ENCODE measurements around the gene KLHL13. TPM values are rescaled to one million over a fixed set of nuclear protein-coding genes. Genes with fewer than 3 reads are reported as not detected.

Gene KLHL13
- total and polyA plus RNA-seq, 2 donors: 2.9 to 4.9 TPM

DNA sequence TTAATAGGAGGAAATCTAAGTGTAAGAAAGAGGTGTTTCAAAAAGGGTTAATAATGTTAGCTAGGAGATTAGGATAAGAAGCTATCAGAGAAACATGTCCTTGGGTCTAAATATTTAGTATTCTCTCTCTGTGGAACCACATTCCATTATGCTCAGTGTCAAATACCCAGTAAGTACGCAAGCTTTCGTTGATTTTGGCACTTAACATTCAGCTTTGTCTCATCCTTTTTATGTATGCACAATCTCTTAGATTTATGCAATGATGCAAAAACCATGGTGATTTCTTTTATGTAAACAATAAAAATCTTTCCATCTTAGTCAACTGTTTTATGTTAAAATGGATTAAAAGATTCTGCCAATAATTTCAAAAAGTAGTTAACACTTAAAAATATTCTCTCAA is 129.2 kb downstream of the KLHL13 start:
- 100% methylated on average over 2 of the region's 2 CpGs for WGBS
- DNase-seq (ENCODE audit: low read depth in 6 of 9, low spot score in 9 of 9): no peak

DNA sequence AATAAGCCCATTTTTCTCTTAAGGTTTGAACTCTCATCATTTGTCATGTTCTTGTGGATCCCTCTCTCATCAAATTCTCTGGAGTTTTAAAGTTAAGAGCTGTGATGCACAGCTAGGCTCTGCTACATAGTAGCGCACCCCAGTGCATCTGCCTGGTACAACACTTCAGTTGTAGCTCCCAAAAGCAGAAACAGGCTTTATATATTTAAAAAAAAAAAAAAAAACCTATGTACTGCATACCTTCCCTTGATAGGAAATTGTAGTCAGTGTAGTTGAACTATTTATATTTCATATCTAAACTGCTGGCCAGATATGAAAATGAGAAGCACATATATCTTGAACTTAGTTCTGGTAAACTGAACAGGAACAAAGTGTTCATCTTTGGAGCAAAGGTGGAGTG is 131.4 kb downstream of the KLHL13 start:
- Histone ChIP-seq H3K4me3 (ENCODE audit: low read length in 2 of 2) (no peak overlapping the region), H3K27me3 (ENCODE audit: control insufficient read depth in 2 of 2, insufficient read depth in 1 of 2, low read length in 1 of 2) (no peaks in the 10 kb centered on the region), H3K4me1 (ENCODE audit: control insufficient read depth in 2 of 2, insufficient read depth in 2 of 2, low read length in 2 of 2) (no peaks in the 10 kb centered on the region), H3K27ac (ENCODE audit: low read depth in 1 of 2, low read length in 1 of 2) (no peak overlapping the region), H3K9me3 (ENCODE audit: control insufficient read depth in 2 of 2, insufficient read depth in 1 of 2, low read length in 1 of 2) (no peaks in the 10 kb centered on the region), H3K36me3 (ENCODE audit: control insufficient read depth in 2 of 2, insufficient read depth in 2 of 2, low read length in 1 of 2) (no peaks in the 10 kb centered on the region)
- DNase-seq (ENCODE audit: low read depth in 6 of 9, low spot score in 9 of 9): no peak
- WGBS: 95% methylated on average over 1 of the region's 1 CpG

More for the DNA sequence above, 129.2 kb downstream of the KLHL13 start:
- H3K9me3 ChIP-seq (ENCODE audit: control insufficient read depth in 2 of 2, insufficient read depth in 1 of 2, low read length in 1 of 2): no peaks in the 10 kb centered on the region
- H3K27me3 ChIP-seq (ENCODE audit: control insufficient read depth in 2 of 2, insufficient read depth in 1 of 2, low read length in 1 of 2): no peaks in the 10 kb centered on the region
- no peak overlapping the region for H3K4me3 ChIP-seq (ENCODE audit: low read length in 2 of 2)
- no peaks in the 10 kb centered on the region for H3K4me1 ChIP-seq (ENCODE audit: control insufficient read depth in 2 of 2, insufficient read depth in 2 of 2, low read length in 2 of 2)
- H3K27ac ChIP-seq (ENCODE audit: low read depth in 1 of 2, low read length in 1 of 2): no peak overlapping the region
- no peaks in the 10 kb centered on the region for H3K36me3 ChIP-seq (ENCODE audit: control insufficient read depth in 2 of 2, insufficient read depth in 2 of 2, low read length in 1 of 2)

DNA sequence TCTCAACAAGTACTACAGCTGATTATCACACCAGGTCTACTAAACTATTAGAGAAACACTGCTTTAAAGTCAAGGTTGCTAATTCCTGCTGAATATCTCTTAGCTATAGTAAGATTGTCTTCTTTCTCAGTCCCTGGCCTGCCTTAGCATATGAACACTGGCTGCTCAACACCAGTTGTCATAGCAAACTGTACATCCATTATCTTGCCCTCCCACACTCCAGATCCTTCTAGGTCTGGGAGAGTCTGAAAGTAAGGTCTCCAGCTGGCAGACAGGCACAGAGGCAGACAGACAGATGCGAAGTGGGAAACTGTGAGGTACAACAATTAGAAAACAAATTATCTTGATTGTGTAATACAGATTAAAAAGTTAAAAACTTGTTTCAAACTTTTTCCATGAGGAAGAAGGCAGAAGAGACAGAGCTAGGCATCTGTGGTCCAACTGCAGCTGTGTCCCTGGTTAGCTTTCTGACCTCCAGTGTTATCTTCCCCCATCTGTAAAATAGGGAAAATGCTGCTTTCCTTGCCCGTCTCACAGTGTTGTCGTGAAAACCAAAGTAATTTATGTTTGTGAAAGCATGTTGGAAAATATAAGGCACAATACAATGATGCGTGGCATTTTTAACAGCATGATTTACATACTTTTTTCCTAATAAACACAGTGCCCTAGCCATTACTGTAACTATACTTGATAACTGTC is 133.8 kb downstream of the KLHL13 start:
- no peak overlapping the region for H3K4me3 ChIP-seq (ENCODE audit: low read length in 2 of 2)
- DNase-seq (ENCODE audit: low read depth in 6 of 9, low spot score in 9 of 9): no peak
- no peaks in the 10 kb centered on the region for H3K27me3 ChIP-seq (ENCODE audit: control insufficient read depth in 2 of 2, insufficient read depth in 1 of 2, low read length in 1 of 2)
- H3K9me3 ChIP-seq (ENCODE audit: control insufficient read depth in 2 of 2, insufficient read depth in 1 of 2, low read length in 1 of 2): no peaks in the 10 kb centered on the region
- H3K4me1 ChIP-seq (ENCODE audit: control insufficient read depth in 2 of 2, insufficient read depth in 2 of 2, low read length in 2 of 2): no peaks in the 10 kb centered on the region
- H3K36me3 ChIP-seq (ENCODE audit: control insufficient read depth in 2 of 2, insufficient read depth in 2 of 2, low read length in 1 of 2): no peaks in the 10 kb centered on the region
- 98% methylated on average over 4 of the region's 4 CpGs for WGBS
- no peak overlapping the region for H3K27ac ChIP-seq (ENCODE audit: low read depth in 1 of 2, low read length in 1 of 2)

DNA sequence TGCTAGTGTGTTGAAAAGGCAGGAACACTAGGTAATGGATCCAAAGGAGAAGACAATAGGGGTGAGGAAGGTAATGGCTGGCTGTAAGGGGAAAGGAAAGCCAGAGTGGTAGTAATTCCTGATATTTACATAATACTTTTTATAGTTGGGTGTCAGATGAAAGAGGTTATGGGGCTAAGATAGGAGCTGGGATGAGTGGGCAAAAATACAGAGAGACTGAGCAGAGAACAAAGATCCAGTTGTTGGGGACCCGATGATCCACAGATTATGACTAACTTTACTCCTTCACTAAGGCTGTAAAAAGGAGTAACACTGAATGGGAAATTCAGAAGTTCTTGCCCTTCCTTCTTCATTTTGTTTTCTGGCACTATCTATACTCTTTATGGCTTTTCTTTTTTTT is 138.2 kb downstream of the KLHL13 start:
- Histone ChIP-seq H3K4me1 (ENCODE audit: control insufficient read depth in 2 of 2, insufficient read depth in 2 of 2, low read length in 2 of 2) (no peaks in the 10 kb centered on the region), H3K27ac (ENCODE audit: low read depth in 1 of 2, low read length in 1 of 2) (no peak overlapping the region), H3K9me3 (ENCODE audit: control insufficient read depth in 2 of 2, insufficient read depth in 1 of 2, low read length in 1 of 2) (no peaks in the 10 kb centered on the region), H3K4me3 (ENCODE audit: low read length in 2 of 2) (no peak overlapping the region), H3K27me3 (ENCODE audit: control insufficient read depth in 2 of 2, insufficient read depth in 1 of 2, low read length in 1 of 2) (no peaks in the 10 kb centered on the region), H3K36me3 (ENCODE audit: control insufficient read depth in 2 of 2, insufficient read depth in 2 of 2, low read length in 1 of 2) (no peaks in the 10 kb centered on the region)
- DNase-seq (ENCODE audit: low read depth in 6 of 9, low spot score in 9 of 9): no peak
- 100% methylated on average over 1 of the region's 1 CpG for WGBS

DNA sequence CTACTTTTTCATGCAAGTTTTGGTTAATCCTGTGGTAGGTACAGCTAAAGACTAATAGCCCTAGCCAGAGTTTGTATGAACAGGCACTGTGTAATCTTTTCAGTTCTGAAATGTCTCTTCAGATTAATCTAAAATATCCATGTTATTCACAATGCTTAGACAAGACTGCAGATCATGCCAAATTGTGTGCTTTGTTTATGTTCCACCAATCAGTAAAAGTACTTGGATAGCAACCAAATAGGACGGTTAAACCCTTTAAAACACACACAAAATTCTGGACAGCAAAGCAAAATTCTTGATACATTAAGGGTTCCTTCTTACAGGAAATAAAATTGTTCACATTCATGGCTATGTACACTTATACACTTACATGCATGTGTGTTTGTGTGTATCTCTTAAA is 139.1 kb downstream of the KLHL13 start:
- WGBS: 95% methylated on average over 1 of the region's 1 CpG
- Histone ChIP-seq H3K9me3 (ENCODE audit: control insufficient read depth in 2 of 2, insufficient read depth in 1 of 2, low read length in 1 of 2) (no peaks in the 10 kb centered on the region), H3K36me3 (ENCODE audit: control insufficient read depth in 2 of 2, insufficient read depth in 2 of 2, low read length in 1 of 2) (no peaks in the 10 kb centered on the region), H3K27me3 (ENCODE audit: control insufficient read depth in 2 of 2, insufficient read depth in 1 of 2, low read length in 1 of 2) (no peaks in the 10 kb centered on the region), H3K4me3 (ENCODE audit: low read length in 2 of 2) (no peak overlapping the region), H3K4me1 (ENCODE audit: control insufficient read depth in 2 of 2, insufficient read depth in 2 of 2, low read length in 2 of 2) (no peaks in the 10 kb centered on the region), H3K27ac (ENCODE audit: low read depth in 1 of 2, low read length in 1 of 2) (no peak overlapping the region)
- no peak for DNase-seq (ENCODE audit: low read depth in 6 of 9, low spot score in 9 of 9)

DNA sequence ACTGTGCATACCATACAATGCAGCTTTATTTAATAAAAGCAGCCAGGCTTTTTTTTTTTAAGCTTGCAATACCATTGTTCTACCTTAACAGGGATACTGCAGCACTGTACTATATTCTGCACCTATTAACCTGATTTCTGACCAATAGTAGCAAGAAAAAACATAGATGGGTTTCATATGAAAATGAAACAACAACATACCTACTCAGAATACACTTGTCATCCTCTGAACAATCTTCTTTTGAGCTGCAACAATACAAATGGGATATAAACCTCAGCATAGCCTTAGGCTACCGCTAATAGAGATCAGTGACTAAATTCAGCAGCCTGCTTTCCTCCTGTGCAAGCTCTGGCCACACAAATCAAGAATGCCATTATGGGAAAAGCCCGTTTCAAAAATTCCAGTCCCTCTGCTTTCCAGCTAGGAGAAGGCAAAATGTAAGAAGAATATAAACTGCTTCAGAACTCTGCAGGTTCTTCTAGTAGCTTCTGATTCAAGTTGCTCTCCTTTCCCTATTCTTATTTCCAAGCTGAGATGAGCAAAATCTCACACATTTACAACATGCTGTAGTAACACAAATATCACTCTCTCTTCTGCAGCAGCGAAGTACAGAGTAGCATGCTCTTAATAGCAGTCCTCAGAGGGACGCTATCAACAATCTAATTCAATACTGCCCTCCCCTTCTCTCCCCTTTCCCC is 143.4 kb downstream of the KLHL13 start:
- H3K4me3 ChIP-seq (ENCODE audit: low read length in 2 of 2): no peak overlapping the region
- H3K9me3 ChIP-seq (ENCODE audit: control insufficient read depth in 2 of 2, insufficient read depth in 1 of 2, low read length in 1 of 2): no peaks in the 10 kb centered on the region
- no peak overlapping the region for H3K27ac ChIP-seq (ENCODE audit: low read depth in 1 of 2, low read length in 1 of 2)
- H3K4me1 ChIP-seq (ENCODE audit: control insufficient read depth in 2 of 2, insufficient read depth in 2 of 2, low read length in 2 of 2): no peaks in the 10 kb centered on the region
- no peak for DNase-seq (ENCODE audit: low read depth in 6 of 9, low spot score in 9 of 9)
- H3K36me3 ChIP-seq (ENCODE audit: control insufficient read depth in 2 of 2, insufficient read depth in 2 of 2, low read length in 1 of 2): no peaks in the 10 kb centered on the region
- H3K27me3 ChIP-seq (ENCODE audit: control insufficient read depth in 2 of 2, insufficient read depth in 1 of 2, low read length in 1 of 2): no peaks in the 10 kb centered on the region
- 95% methylated on average over 4 of the region's 4 CpGs for WGBS

DNA sequence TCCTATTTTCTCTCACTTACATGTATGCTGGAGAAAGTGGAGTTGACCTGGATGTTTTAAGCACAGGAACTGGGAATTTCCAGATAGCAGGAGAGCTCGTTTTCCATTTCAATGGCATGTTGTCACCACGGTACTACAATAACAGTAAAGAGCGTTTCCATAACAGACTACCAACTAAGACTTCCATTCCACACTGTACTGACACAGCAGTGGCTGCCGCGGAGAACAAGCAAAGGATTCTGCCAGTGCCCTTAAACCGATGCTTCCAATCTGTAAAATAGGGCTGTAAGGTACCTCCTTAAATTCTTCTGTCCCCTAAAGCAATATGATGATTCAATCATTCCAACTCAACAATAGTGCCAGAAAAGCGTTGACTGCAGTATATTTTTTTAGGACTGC is 143.9 kb downstream of the KLHL13 start:
- Histone ChIP-seq H3K27ac (ENCODE audit: low read depth in 1 of 2, low read length in 1 of 2) (no peak overlapping the region), H3K9me3 (ENCODE audit: control insufficient read depth in 2 of 2, insufficient read depth in 1 of 2, low read length in 1 of 2) (no peaks in the 10 kb centered on the region), H3K36me3 (ENCODE audit: control insufficient read depth in 2 of 2, insufficient read depth in 2 of 2, low read length in 1 of 2) (no peaks in the 10 kb centered on the region), H3K27me3 (ENCODE audit: control insufficient read depth in 2 of 2, insufficient read depth in 1 of 2, low read length in 1 of 2) (no peaks in the 10 kb centered on the region), H3K4me1 (ENCODE audit: control insufficient read depth in 2 of 2, insufficient read depth in 2 of 2, low read length in 2 of 2) (no peaks in the 10 kb centered on the region), H3K4me3 (ENCODE audit: low read length in 2 of 2) (no peak overlapping the region)
- WGBS: 82% methylated on average over 7 of the region's 7 CpGs
- DNase-seq (ENCODE audit: low read depth in 6 of 9, low spot score in 9 of 9): no peak

DNA sequence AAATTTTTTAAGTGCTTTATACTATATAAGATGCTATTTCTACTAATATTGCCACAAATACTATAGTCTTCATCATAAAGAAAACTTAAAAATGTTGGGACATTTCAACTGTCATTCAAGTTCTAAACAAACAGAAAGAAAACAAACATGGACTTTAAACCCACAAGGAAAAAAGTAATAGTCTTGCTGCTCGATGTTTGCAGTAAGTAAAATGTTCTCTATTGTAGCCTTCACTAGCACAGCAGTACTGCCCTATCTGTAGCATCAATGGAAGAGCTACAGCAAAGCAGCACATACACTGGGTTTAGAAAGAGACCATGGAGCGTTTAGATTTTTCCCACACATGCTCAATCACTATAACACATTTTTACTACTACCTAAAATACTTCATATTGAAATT is 146.8 kb downstream of the KLHL13 start:
- Histone ChIP-seq H3K27me3 (ENCODE audit: control insufficient read depth in 2 of 2, insufficient read depth in 1 of 2, low read length in 1 of 2) (no peaks in the 10 kb centered on the region), H3K27ac (ENCODE audit: low read depth in 1 of 2, low read length in 1 of 2) (no peak overlapping the region), H3K4me3 (ENCODE audit: low read length in 2 of 2) (no peak overlapping the region), H3K36me3 (ENCODE audit: control insufficient read depth in 2 of 2, insufficient read depth in 2 of 2, low read length in 1 of 2) (no peaks in the 10 kb centered on the region), H3K9me3 (ENCODE audit: control insufficient read depth in 2 of 2, insufficient read depth in 1 of 2, low read length in 1 of 2) (no peaks in the 10 kb centered on the region), H3K4me1 (ENCODE audit: control insufficient read depth in 2 of 2, insufficient read depth in 2 of 2, low read length in 2 of 2) (no peaks in the 10 kb centered on the region)
- WGBS: 94% methylated on average over 2 of the region's 2 CpGs
- DNase-seq (ENCODE audit: low read depth in 6 of 9, low spot score in 9 of 9): no peak

DNA sequence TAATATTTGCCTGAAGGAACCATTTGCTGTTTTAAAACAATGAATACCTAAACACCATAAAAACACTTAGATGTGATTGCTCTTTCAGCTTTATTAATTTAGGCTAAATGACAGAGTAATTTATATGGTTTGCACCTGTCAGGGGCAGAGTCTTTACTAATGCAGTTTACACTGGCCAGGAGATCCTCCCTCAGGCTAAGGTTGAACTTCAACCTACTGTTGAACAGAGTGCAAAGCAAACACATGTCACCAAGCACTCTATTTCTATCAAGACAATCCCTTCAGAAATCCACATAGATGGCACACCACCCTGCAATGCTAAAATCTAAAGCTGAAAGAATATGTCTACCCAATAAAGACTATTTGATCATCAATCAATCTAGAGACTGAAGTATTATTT is 147.3 kb downstream of the KLHL13 start:
- no peaks in the 10 kb centered on the region for H3K4me1 ChIP-seq (ENCODE audit: control insufficient read depth in 2 of 2, insufficient read depth in 2 of 2, low read length in 2 of 2)
- H3K27me3 ChIP-seq (ENCODE audit: control insufficient read depth in 2 of 2, insufficient read depth in 1 of 2, low read length in 1 of 2): no peaks in the 10 kb centered on the region
- H3K9me3 ChIP-seq (ENCODE audit: control insufficient read depth in 2 of 2, insufficient read depth in 1 of 2, low read length in 1 of 2): no peaks in the 10 kb centered on the region
- H3K36me3 ChIP-seq (ENCODE audit: control insufficient read depth in 2 of 2, insufficient read depth in 2 of 2, low read length in 1 of 2): no peaks in the 10 kb centered on the region
- H3K27ac ChIP-seq (ENCODE audit: low read depth in 1 of 2, low read length in 1 of 2): no peak overlapping the region
- no peak for DNase-seq (ENCODE audit: low read depth in 6 of 9, low spot score in 9 of 9)
- no peak overlapping the region for H3K4me3 ChIP-seq (ENCODE audit: low read length in 2 of 2)

Data from thymus (tissue), 11 donors.